GM12873 (cell line): Measurements from ENCODE around the gene CAMK1G.

Experiments used
- CTCF ChIP-seq: IDR thresholded peaks from 2 replicates; pipeline ENCODE4 v1.5.1; 2012; ENCODE audit warnings: low read depth, mild to moderate bottlenecking, moderate library complexity, low read length, control low read depth; ENCODE audit not compliant: insufficient read depth; ENCODE audit errors: missing control alignments

The CAMK1G gene

GRCh38 chr1:209583408-209583807 is at the start of gene CAMK1G:
TSS of gene CAMK1G (plus strand) at chr1:209583714. CDS start at chr1:209594984, 11,270 bp downstream.
- no peak for TF ChIP-seq CTCF

- no peak for TF ChIP-seq CTCF
Observed at GRCh38 chr1:209534496-209535250, 48.8 kb upstream of the CAMK1G start.

- TF ChIP-seq CTCF = no peak
Observed at GRCh38 chr1:209536843-209537242, 46.7 kb upstream of the CAMK1G start.

GRCh38 chr1:209537336-209538114 is 46.0 kb upstream of the CAMK1G start:
- TF ChIP-seq CTCF = no peak

- TF ChIP-seq CTCF = no peak
Observed at GRCh38 chr1:209539576-209539975, 43.9 kb upstream of the CAMK1G start.

- TF ChIP-seq CTCF = no peak
Observed at GRCh38 chr1:209542585-209542984, 40.9 kb upstream of the CAMK1G start.

- TF ChIP-seq CTCF = no peak
Observed at GRCh38 chr1:209544098-209544497, 39.4 kb upstream of the CAMK1G start.
